B cell (primary cell): ENCODE results near the gene MAVS.

Experiments
- CTCF ChIP-seq: fragments of 200-600 bp; IDR thresholded peaks from one replicate; pipeline ENCODE4 v1.8.0; 2022; ENCODE audit warnings: antibody characterized with exemption, mild to moderate bottlenecking
- EZH2 ChIP-seq: IDR thresholded peaks from 2 replicates; pipeline ENCODE4 v1.6.1; 2012; ENCODE audit warnings: borderline replicate concordance, low read depth, mild to moderate bottlenecking, moderate library complexity, low read length; ENCODE audit not compliant: insufficient read depth, poor library complexity, severe bottlenecking

- TF ChIP-seq CTCF (no peak), EZH2 (no peak)
Measured at GRCh38 chr20:3839328-3839727, 7.3 kb upstream of the MAVS start.
